GM18520 (cell line): ENCODE measurements around the gene MAP3K3.

Source experiments
- ATAC-seq: cut with Tn5 transposase; IDR thresholded peaks from one replicate; pipeline ENCODE4 v1.9.1; 2021; ENCODE audit not compliant: unreplicated experiment

Gene MAP3K3

GRCh38 chr17:63652106-63652505, 29.9 kb downstream of the MAP3K3 start:
- ATAC-seq: no peak

DNA sequence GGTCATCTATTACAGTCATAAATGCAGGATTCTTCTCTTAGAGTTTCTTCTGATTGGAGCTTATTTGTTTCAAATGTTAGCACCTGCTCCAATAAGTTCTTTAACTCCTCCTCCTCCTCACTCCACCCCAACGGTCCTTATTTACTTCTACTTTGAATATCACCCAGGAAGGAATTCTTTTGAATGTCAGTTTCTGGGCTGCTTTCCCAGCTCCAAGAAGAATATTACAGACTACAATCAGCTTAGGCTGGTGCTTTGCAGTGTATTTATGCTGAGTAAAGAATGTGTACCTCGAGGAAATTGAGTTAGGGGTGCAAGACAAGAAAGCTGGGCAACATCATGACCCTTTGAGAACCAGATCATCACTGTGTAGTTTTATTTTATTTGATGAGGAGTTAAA, 30.8 kb downstream of the MAP3K3 start:
- no peak for ATAC-seq

DNA sequence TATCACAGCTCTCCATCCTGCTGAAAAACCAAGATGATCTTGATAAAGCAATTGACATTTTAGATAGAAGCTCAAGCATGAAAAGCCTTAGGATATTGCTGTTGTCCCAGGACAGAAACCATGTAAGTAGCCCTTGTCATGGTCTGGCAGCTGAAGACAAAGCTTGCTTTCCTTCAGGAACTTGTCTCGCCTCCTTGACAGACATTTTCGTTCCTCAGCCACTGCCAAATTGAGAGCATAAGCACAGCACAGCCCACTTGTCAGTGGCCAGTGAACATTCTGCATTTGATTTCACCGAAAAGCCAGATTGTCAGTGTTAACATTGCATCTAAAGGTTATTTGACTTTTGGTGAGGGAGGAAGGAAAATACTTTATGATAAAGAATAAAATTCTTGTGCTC, 35.6 kb downstream of the MAP3K3 start:
- ATAC-seq: no peak

GRCh38 chr17:63658366-63658765, 36.1 kb downstream of the MAP3K3 start:
- no peak for ATAC-seq

- no peak for ATAC-seq
Measured at GRCh38 chr17:63659850-63660249, 37.6 kb downstream of the MAP3K3 start.

GRCh38 chr17:63665527-63666214, 43.5 kb downstream of the MAP3K3 start:
- no peak for ATAC-seq

GRCh38 chr17:63672856-63673255, 50.6 kb downstream of the MAP3K3 start:
- no peak for ATAC-seq

GRCh38 chr17:63675231-63675606, 53.0 kb downstream of the MAP3K3 start:
- no peak for ATAC-seq

DNA sequence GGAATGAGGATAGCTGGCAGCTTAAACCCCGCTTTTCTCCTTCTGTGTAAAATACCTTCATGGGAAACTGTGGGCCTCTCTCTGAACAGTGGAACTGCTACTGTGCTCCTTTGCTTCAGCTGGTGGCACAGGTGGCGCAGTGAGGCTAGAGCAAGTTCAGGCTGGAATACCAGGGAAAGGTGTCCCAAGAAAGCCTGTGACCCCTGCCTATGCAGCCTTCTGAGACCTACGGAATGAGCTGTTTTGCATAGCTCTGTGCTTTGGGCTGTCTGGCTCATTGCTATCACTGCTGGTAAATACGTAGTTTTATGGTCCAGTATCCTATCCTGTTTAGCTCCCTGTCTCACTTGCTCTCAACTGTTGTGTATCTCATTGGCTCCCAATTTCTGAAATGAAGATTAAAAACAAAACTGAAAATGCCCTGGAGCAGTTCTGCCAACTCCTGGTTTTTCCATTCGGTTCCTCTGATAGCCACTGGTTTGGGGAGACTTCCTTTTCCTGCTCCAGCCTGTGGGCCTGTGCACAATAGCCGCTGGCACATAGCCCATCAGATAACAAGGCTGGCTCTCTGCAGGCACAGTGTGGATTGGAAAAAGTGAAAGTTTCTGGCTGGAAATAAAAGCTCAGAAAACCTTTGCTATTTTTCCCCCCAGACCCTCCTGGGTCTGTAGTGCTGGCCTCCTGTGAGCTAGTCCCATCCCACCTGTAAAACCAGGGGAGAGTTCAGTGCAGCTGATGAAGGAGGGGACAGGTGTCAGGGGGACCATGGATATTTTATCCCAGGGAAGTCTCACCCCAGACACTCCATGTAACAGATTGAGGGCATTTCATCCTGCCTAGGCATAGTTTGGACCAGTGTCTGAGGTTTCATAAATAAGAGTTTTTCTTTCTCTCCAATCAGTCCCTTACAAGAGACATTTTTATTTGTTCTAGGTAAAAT, 53.7 kb downstream of the MAP3K3 start:
- ATAC-seq: no peak

DNA sequence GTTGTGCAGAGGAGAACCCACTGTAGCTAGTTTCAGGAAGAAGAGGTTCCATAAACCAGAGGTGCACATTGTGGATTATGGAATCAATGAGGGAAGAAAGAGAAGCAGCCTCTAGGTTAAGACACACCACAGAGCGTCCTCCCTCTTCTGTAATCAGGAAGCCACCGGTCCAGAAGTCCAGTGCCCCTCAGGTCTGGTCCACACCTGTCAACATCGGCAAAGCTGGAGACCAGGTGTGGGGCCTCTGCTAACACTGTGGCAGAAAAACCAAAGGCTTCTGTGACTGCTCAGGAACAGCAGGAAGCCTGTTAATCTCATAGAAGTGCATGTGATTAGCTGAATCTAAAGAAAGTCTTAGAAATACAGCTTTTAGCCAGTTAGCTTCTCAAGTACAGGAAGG, 54.4 kb downstream of the MAP3K3 start:
- no peak for ATAC-seq

GRCh38 chr17:63679214-63679613, 57.0 kb downstream of the MAP3K3 start:
- no peak for ATAC-seq

DNA sequence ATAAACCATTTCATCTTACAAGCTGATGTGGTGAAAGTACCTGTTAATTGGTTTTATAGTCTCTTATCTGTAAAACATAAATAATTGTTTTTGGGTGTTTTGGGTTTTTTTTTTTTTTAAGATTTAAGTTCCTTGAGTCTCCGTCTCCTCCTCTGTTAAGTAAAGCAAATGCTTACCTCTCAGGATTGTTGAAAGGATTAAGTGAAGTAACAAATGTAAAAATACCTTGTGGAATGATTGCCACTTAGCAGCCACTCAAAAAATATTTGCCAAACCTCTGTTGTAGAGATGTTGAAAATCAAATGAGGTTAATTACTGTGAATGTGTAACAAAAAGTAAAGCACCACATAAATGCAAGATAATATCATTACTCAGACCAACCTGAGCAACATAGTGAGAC, 58.5 kb downstream of the MAP3K3 start:
- no peak for ATAC-seq

DNA sequence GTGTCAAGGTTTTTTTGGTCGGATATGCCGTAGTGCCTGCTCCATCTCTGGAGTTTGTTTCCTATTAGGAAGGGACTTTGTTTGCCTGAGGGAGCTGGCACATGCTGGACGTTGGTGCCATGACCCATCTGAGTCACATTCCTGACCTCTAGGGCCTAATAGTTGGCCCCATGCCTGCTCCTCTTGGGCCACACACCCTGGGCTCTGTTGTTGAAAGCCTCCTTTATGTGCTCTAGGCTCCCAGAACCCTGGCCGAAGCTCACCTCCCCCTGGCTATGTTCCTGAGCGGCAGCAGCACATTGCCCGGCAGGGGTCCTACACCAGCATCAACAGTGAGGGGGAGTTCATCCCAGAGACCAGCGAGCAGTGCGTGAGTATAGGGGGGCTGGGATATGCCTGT, 59.3 kb downstream of the MAP3K3 start:
- ATAC-seq: no peak

DNA sequence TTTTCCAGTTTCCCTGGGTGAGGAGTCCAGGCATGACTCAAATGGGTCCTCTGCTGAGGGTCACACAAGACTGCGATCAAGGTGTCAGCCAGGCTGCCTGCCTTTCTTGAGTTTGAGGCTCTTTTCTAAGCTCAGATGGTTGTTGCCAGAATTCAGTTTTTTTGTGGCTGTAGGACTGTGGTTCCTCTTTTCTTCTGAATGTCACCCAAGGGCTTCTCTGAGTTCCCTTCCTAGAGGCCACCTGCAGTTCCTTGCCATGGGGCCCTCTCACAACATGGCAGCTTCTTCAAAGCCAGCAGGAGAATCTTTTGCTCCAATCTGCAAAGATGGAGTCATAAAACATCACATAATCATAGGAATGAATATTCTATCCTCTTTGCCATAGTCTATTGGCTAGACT, 60.2 kb downstream of the MAP3K3 start:
- no peak for ATAC-seq

DNA sequence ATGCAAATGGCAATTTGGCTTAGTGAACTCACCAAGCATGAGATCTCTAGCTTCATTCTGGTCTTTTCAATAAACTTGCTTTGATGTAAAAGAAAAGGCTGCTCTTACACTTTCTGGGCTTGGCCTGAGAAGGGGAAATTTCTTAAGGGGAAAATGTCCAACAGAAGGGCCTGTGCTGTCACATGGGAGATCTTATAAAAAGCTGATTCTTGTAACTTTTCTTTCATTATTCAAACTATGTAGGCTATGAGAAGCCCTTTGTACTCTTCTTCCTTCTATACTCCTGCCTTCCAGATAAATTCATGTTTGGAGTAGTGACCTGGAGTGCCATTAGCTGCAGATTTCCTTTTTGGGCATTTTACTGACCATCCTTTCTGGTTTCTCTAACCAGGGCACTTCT, 60.8 kb downstream of the MAP3K3 start:
- ATAC-seq: no peak

- ATAC-seq: no peak
Measured at GRCh38 chr17:63685041-63685440, 62.8 kb downstream of the MAP3K3 start.

DNA sequence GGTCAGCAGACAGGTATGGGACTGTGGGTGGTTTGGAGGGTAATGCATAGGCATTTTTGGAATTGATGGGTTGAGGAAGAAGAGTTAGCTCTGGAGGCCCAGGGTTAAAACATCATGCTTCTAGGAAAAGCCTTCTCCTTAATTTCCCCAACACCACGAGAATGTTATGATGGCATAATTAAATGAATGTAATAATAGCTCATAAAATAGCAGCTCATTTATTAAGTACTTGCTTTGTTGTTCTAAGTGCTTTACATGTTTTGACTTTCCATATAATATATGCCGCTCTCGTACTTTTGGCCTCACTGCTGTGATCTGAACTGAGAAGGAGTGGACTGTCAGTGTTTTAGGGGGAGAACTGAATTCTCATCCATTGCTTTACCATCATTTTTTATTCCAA, 63.4 kb downstream of the MAP3K3 start:
- ATAC-seq: no peak

DNA sequence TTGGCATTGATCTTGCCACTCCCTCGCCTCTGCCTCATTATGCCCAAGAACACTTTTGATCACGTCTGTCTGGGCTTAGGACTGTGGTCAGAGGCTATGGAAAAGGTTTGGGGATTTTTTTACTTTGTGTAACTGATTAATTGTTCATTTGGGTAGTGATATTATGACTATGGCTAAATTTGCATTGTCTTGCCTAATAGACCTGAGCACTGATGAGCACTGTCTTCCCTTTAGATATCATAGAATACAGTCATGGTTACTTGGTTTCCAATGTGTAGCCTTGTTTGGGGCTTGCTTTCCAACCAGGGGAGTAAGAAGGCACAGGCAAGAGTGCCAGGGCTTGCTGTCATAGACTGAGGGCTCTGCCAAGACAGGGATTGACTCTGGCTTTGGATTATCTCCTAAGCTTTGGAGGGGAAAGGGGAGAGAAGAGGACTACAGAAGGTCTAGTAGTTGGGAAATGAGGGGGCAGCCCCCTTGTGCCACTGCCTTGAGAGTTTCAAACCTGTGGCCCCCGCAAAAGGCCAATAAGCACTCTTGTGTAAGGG, 64.0 kb downstream of the MAP3K3 start:
- ATAC-seq: no peak

DNA sequence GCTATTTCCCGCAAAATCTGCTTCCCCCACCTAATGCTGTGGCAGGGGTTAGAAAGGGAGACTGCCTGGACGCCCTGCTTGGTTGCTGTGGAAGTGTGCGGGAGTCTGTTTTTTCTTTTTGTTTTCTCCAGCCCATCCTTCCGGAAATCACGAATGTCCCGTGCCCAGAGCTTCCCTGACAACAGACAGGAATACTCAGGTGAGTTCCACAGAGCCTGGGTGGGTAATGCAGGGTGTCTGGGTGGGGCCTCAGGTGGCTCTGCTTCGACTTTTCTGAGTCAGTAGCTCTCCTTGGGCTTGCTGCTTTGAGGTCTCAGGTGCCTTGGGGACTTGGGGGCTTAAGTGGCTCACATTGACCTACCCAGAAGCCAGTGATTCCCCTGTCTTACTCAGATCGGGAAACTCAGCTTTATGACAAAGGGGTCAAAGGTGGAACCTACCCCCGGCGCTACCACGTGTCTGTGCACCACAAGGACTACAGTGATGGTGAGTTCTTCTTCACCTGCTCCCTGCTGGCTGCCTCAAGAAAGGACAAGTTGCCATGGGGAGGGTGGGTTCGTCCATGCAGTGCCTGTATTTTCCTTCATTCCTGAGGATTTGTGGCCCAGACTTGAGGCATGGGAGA, 66.3 kb downstream of the MAP3K3 start:
- no peak for ATAC-seq

- no peak for ATAC-seq
Measured at GRCh38 chr17:63689479-63689878, 67.3 kb downstream of the MAP3K3 start.

- no peak for ATAC-seq
Measured at GRCh38 chr17:63692195-63692816, 70.1 kb downstream of the MAP3K3 start.
